ENCODE results near the gene RNPEPL1.

DNA sequence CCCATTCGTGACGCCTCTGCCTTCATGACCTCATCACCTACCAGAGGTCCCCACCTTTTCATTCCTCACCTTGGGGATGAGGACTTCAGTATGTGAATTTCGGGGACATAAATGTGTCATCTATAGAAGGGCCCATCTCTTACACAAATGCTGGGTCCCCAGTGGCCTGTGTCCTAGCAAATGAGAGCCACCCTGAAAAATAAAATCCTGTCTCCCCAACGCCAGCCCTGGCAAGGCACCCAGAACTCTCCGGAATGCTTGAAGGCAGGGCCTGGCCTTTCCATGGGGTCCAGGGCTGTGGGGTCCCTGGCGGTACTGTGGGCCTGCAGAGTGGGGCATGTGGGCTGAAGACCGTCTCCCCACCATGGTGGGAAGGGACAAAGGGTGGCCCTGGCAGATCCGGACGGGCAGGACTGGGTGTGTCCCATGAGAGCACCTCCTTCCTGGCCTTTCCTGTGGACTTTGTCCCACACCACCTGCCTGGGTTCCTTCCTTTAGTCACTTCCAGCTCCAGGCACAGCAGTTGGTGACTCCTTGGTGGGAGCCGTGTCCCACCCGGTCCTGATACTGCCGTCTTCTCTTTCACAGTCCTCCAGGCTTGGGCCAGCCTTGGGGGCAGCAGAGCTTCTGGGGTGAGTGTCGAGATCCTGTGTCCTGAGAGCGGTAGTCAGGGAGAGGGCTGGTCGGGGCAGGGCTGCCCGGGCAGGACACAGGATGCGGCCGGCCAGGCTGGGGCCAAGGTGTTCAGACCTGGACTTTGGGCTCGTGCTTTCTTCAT is 36.8 kb downstream of the RNPEPL1 start:
- TF ChIP-seq, protein P1, sequence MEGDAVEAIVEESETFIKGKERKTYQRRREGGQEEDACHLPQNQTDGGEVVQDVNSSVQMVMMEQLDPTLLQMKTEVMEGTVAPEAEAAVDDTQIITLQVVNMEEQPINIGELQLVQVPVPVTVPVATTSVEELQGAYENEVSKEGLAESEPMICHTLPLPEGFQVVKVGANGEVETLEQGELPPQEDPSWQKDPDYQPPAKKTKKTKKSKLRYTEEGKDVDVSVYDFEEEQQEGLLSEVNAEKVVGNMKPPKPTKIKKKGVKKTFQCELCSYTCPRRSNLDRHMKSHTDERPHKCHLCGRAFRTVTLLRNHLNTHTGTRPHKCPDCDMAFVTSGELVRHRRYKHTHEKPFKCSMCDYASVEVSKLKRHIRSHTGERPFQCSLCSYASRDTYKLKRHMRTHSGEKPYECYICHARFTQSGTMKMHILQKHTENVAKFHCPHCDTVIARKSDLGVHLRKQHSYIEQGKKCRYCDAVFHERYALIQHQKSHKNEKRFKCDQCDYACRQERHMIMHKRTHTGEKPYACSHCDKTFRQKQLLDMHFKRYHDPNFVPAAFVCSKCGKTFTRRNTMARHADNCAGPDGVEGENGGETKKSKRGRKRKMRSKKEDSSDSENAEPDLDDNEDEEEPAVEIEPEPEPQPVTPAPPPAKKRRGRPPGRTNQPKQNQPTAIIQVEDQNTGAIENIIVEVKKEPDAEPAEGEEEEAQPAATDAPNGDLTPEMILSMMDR (IDR thresholded peaks at IDR 0.05), result no peak
- no peak for TF ChIP-seq POLR2AphosphoS5 (IDR thresholded peaks at IDR 0.05)

Data from breast epithelium (tissue), 3 donors.